Hindlimb muscle (tissue), 1 donor: ENCODE data around the gene ZNF112. TPM values are rescaled to one million over a fixed set of nuclear protein-coding genes. Genes with fewer than 3 reads are reported as not detected.

Experiments
- DNase-seq: peaks from one replicate; pipeline ENCODE4 v3.0.0-alpha.2; 2013
- polyA plus RNA-seq: library from polyadenylated mRNA; unstranded; fragments of 120-200 nt; gene quantifications from one replicate; pipeline ENCODE4 v1.2.1, GENCODE V29; 2013; ENCODE audit not compliant: insufficient read length

Gene ZNF112
- polyA plus RNA-seq, 1 donor, result 4.9 TPM

GRCh38 chr19:44280916-44281315 lies 75.6 kb downstream of the ZNF112 start:
- no peak for DNase-seq

GRCh38 chr19:44278181-44278690 lies 78.2 kb downstream of the ZNF112 start:
- DNase-seq, result no peak

- DNase-seq, result no peak
Measured at GRCh38 chr19:44277331-44277730, 79.1 kb downstream of the ZNF112 start.

Other genes with a start within 250 kb of the ZNF112 start
- 4.5 TPM for gene ZNF225, start 243.3 kb downstream of the ZNF112 start, polyA plus RNA-seq
- 9.6 TPM for gene ZNF234, start 215.1 kb downstream of the ZNF112 start, polyA plus RNA-seq
- gene ZNF226, start 191.6 kb downstream of the ZNF112 start, polyA plus RNA-seq, result 13.0 TPM
- gene ZNF227, start 144.1 kb downstream of the ZNF112 start, polyA plus RNA-seq, result 11.9 TPM
- gene ZNF233, start 96.8 kb downstream of the ZNF112 start, polyA plus RNA-seq, result 3.1 TPM
- 7.6 TPM for gene ZNF235, start 51.7 kb downstream of the ZNF112 start, polyA plus RNA-seq
- gene ZNF285, start 44.9 kb upstream of the ZNF112 start, polyA plus RNA-seq, result 7.8 TPM
- gene ZNF229, start 91.8 kb upstream of the ZNF112 start, polyA plus RNA-seq, result 5.3 TPM
- gene ZNF180, start 143.8 kb upstream of the ZNF112 start, polyA plus RNA-seq, result 6.9 TPM
- gene CEACAM20, start 173.0 kb upstream of the ZNF112 start, polyA plus RNA-seq, result not detected